GM12872 (cell line): Measurements from ENCODE around the gene HSPA12B.
A peak's percentile ranks its signal among the peaks of the same experiment; 100 is the strongest.

Experiments
- TF ChIP-seq, protein P1 (sequence below): IDR thresholded peaks from 3 replicates; pipeline ENCODE4 v1.5.1; 2011; ENCODE audit warnings: low read depth, mild to moderate bottlenecking, low read length, moderate library complexity; ENCODE audit not compliant: insufficient read depth

Gene HSPA12B

DNA sequence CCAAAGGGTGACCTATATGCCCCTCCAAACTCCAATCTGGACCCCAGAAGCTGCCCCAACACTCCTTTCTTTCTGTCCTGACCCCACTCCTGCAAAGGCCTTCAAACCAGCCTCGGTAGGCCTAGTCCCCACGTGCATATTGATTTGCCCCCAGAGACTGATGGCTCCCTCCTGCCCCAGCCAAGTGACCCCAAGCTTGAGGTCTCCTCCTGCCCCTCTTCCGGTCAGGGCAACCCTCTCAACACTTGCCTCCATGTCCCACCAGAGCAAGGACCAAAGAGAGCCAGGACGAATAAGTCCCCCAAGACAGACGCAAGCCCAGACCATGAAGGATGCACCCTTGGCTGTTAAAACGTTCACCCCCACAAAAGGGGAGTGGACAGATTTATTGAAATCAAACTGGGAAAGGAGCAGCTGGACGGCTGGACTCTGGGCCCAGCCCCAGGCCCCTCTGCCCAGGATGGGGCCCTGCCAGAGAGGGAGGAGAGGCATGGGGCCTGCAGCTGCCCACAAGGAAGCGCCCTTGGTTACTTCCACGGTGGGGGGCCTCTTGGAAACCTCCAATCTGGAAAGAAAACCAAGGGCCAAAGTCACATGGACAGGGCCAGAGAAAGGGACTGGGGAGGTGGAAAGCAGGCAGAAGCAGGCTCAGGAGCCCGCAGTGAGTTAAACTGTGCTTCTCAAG, 51.2 kb downstream of the HSPA12B start:
- TF ChIP-seq, protein P1, sequence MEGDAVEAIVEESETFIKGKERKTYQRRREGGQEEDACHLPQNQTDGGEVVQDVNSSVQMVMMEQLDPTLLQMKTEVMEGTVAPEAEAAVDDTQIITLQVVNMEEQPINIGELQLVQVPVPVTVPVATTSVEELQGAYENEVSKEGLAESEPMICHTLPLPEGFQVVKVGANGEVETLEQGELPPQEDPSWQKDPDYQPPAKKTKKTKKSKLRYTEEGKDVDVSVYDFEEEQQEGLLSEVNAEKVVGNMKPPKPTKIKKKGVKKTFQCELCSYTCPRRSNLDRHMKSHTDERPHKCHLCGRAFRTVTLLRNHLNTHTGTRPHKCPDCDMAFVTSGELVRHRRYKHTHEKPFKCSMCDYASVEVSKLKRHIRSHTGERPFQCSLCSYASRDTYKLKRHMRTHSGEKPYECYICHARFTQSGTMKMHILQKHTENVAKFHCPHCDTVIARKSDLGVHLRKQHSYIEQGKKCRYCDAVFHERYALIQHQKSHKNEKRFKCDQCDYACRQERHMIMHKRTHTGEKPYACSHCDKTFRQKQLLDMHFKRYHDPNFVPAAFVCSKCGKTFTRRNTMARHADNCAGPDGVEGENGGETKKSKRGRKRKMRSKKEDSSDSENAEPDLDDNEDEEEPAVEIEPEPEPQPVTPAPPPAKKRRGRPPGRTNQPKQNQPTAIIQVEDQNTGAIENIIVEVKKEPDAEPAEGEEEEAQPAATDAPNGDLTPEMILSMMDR = no peak

DNA sequence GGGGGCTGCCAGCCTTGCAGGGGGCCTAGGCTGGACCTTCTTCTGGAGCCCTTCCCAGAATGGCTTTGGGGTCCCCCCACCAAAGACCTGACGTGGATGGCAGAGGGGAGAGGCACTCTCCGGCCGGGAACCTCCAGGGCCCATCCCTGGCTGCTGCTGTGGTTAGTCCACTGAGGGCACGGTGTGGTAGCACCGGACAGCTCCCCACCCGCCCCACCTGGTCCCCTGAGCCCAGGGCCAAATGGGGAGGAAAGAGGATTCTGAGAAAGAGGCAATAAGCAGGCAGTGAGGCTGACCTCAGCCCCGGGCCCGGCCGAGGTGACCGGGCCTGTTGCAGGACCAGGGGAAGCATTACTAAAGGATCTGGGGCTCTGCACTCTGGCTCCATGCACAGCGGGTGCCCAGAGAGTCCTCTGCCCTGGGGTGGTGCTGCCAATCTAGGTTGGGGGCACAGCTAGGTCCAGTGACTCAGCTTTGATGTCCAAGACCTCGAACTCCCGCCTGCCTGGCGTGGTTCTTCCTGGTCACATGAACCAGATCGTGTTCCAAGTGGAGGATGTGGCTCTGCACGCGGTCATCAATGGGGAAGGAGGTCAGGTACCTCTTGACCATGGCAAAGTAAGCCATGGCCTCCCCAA, 51.9 kb downstream of the HSPA12B start:
- TF ChIP-seq, protein P1 = no peak

DNA sequence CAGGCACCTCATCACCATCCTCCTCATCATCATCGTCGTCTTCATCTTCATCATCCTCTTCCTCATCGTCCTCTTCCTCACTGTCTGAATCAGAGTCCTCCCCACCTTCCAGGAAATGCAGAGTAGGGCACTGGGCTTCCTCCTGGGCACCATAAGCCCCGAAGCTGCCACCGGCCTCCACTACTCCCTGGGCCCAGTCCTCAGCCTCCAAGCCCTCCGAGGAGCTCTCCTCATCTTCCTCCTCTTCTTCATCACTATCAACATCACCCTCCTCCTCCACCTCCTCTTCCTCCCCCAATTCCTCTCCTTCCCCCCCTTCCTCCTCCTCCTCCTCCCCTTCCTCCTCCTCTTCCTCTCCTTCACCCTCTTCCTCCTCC, 52.4 kb downstream of the HSPA12B start:
- TF ChIP-seq, protein P1 = no peak

DNA sequence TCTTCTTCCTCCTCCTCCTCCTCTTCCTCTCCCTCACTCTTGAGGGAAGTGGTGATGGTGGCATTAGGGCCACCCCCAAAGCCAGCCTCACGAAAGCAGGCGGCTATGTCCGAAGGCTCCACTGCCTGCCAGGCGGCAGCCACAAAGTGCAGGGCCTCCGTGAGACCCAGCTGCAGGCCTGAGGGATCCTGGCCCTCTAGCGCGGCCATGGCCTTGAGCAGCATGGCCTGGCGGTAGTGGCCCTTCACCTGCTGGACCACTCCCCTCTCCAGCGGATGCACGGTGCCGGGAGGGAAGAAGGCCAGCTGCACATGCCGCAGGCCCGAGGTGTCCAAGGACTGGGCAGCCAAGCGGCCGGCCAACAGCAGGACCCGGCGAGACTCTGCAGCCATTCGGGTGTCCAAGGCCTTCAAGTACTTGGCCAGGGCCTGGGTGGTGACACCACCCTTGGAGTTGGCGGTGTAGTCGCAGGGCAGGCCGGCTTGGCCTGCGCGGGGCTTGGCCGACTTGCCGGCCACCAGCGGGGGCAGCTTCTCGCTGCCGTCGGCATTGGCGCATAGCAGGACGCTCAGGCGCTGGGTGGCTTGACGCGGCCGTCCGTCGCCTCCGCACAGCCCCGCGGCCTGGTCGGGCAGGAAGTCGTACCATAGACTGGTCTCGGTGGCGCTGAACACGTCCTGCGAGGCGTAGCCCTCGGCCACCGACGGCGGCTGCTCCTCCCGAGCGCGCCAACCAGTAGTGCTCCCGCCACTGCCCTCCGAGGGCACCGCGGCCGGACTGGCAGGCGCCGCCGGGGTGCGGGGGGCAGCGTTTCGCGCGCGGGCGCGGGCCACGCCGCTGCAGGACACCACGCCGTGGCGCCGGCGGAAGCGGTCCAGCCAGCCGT, 53.0 kb downstream of the HSPA12B start:
- TF ChIP-seq, protein P1 = no peak

DNA sequence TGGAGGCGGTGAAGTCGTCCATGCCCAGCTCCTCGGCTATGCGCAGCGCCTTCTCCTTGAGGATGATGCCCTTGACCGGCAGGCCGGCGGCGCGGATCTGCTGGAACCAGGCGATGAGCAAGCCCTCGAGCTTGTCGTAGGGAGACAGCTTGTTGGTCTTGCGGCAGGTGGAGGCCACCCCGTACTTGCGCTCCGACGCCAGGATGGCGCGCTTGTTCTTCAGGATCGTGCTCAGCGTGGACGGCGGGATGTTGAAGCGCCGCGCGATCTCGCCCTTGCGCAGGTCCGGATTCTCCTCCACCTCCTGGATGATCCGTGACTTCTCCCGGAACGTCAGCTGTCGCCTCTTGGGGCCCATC, 53.6 kb downstream of the HSPA12B start:
- TF ChIP-seq, protein P1 = no peak

DNA sequence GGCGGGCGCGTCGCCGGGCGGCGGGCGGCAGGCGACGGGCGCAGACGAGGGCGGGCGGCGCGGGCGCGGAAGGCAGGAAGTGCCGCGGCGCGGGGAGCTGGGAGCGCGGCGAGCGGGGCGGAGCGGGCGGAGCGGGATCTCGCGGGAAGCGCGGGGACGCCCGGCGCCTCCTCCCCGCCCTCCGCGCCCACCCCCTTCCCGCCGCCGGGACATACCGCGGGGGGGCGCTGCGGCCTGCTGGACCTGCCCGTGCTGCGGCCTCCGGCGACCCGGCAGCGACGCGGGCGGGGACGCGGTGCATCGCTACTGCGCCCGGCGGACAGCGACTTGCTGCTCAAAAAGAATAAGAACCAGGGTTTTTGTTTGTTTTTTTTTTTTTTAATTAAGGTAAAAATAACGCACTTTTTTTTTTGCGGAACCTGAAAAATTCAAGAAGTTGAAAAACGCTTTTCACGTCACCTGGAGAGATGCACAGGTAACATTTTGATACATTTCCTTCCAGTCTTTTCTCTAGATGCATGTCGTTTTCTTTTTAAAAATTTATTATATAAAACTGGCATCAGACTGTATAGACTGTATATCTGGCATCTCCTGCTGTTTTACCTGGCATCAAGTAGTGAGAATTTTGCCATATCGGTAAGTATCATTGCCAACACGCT, 54.3 kb downstream of the HSPA12B start, which contains the start of gene CENPB:
TSS of gene CENPB (minus strand) at position 76 of the 659 bp plus-strand sequence. CDS start 257 bp downstream, outside the sequence.
- TF ChIP-seq, protein P1 = peak; percentile 74

DNA sequence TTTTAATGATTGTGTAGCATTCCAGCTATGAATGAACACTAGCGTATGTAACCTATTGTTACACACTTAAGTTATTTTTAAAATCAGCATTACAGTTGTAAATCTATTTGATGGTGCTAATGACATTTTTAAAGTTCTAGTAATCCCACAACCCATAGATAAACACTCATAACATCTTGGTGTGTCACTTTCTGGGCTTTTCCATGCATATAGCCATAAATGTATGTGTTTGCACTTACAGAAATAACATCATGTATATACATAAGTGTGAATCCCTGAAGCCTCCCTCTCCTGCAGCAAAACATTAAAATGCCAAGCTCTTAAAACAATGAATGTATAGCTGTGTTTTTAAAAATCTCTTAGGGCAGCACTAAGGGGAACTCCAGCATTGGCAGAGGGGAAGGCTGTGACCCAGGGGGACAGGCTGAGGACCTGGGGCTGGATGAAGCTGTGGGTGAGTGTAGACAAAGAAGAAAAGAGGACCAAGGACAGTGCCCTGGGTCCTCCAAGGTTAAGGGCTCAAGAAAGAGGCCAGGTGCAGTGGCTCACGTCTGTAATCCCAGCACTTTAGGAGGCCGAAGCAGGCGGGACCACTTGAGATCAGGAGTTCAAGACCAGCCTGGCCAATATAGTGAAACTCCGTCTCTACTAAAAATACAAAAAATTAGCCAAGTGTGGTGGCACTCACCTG, 55.0 kb downstream of the HSPA12B start:
- TF ChIP-seq, protein P1 = no peak
